Colonic mucosa (tissue), 4 donors: Measurements from ENCODE around the gene DDR2. TPM values are rescaled to one million over a fixed set of nuclear protein-coding genes. Genes with fewer than 3 reads are reported as not detected.
"Not testable (repeated sequence)": the region's sequence is repeated elsewhere in the genome, so short reads cannot be mapped to it uniquely, and the experiment has no call there.

Experiments
- DNase-seq: peaks from one replicate; pipeline ENCODE4 v3.0.0-alpha.2; 2020
- H3K27ac ChIP-seq: fragments of 200-600 bp; one replicate; pipeline ENCODE4 v1.8.0; 2021
- H3K27me3 ChIP-seq: fragments of 200-600 bp; one replicate; pipeline ENCODE4 v1.8.0; 2021
- H3K36me3 ChIP-seq: fragments of 200-600 bp; one replicate; pipeline ENCODE4 v1.8.0; 2021
- H3K4me1 ChIP-seq: fragments of 200-600 bp; one replicate; pipeline ENCODE4 v1.8.0; 2021; ENCODE audit warnings: mild to moderate bottlenecking
- H3K4me3 ChIP-seq: fragments of 200-600 bp; one replicate; pipeline ENCODE4 v1.8.0; 2021
- H3K9ac ChIP-seq, 2 donors: one replicate each; pipeline ENCODE4 v1.7.0; 2013; ENCODE audit warnings: control low read depth in 2 of 2, low read depth in 2 of 2, low read length in 2 of 2
- H3K9me3 ChIP-seq: fragments of 200-600 bp; one replicate; pipeline ENCODE4 v1.8.0; 2021
- CTCF ChIP-seq: fragments of 200-600 bp; IDR thresholded peaks from one replicate; pipeline ENCODE4 v1.8.0; 2022; ENCODE audit warnings: antibody characterized with exemption, mild to moderate bottlenecking
- intact Hi-C: fragments of 100-400 bp; cut with DNase I; formaldehyde crosslinking; loops from one replicate; pipeline ENCODE4 v1.14.1; 2022
- total RNA-seq, 2 donors: library from RNA; stranded (reverse); fragmentation: NEBNext Ultra II Directional in 1 of 2; extraction: Animal tissue kit (Norgen Biotek cat#: 25700) in 1 of 2; gene quantifications; one replicate each; pipeline ENCODE4 v1.2.1, GENCODE V29; 2021
- donor health status: healthy.
- donor health status: DM: no; HTN: no; CAD: no.
- donor health status: DM: no; HTN: no; CAD: no.

DDR2 gene
- total RNA-seq, 2 donors from 2014 or later, result 7.6 to 26.5 TPM

GRCh38 chr1:162736184-162736583 lies 103.9 kb downstream of the DDR2 start:
- no peaks in the 10 kb centered on the region for H3K27me3 ChIP-seq
- TF ChIP-seq CTCF, result no peak
- no peak overlapping the region for H3K27ac ChIP-seq
- H3K9ac ChIP-seq, result no peak overlapping the region
- no peak for DNase-seq
- intact Hi-C loops, result no loop called here
- no peaks in the 10 kb centered on the region for H3K9me3 ChIP-seq
- no peaks in the 10 kb centered on the region for H3K36me3 ChIP-seq
- H3K4me1 ChIP-seq, result peaks cover 12% of the 10 kb centered on the region
- no peak overlapping the region for H3K4me3 ChIP-seq

- TF ChIP-seq CTCF, result no peak
- Histone ChIP-seq H3K27me3 (no peaks in the 10 kb centered on the region), H3K9ac (no peak overlapping the region), H3K27ac (no peak overlapping the region), H3K4me3 (no peak overlapping the region), H3K9me3 (no peaks in the 10 kb centered on the region), H3K36me3 (no peaks in the 10 kb centered on the region), H3K4me1 (peaks cover 7% of the 10 kb centered on the region)
- DNase-seq, result no peak
- intact Hi-C loops, result no loop called here
Observed at GRCh38 chr1:162736633-162737067, 104.4 kb downstream of the DDR2 start.

- H3K9ac ChIP-seq, result no peak overlapping the region
- peak; percentile 69 for DNase-seq
- TF ChIP-seq CTCF, result no peak
- intact Hi-C loops, result no loop called here
- no peaks in the 10 kb centered on the region for H3K4me1 ChIP-seq
- no peaks in the 10 kb centered on the region for H3K36me3 ChIP-seq
- peak overlapping the region; percentile 40 for H3K27ac ChIP-seq
- no peak overlapping the region for H3K4me3 ChIP-seq
- no peaks in the 10 kb centered on the region for H3K27me3 ChIP-seq
- no peaks in the 10 kb centered on the region for H3K9me3 ChIP-seq
Observed at GRCh38 chr1:162740755-162741154, 108.5 kb downstream of the DDR2 start.

GRCh38 chr1:162741574-162741973 lies 109.3 kb downstream of the DDR2 start:
- no peaks in the 10 kb centered on the region for H3K9me3 ChIP-seq
- no peaks in the 10 kb centered on the region for H3K4me1 ChIP-seq
- no peaks in the 10 kb centered on the region for H3K36me3 ChIP-seq
- no peak overlapping the region for H3K4me3 ChIP-seq
- intact Hi-C loops, result no loop called here
- TF ChIP-seq CTCF, result no peak
- no peak overlapping the region for H3K9ac ChIP-seq
- no peak overlapping the region for H3K27ac ChIP-seq
- DNase-seq, result no peak
- H3K27me3 ChIP-seq, result no peaks in the 10 kb centered on the region

- H3K9ac ChIP-seq, H3K27me3 ChIP-seq, H3K9me3 ChIP-seq, intact Hi-C loops, H3K27ac ChIP-seq, H3K4me3 ChIP-seq, DNase-seq, H3K4me1 ChIP-seq, H3K36me3 ChIP-seq: not testable (repeated sequence)
Observed at GRCh38 chr1:162746264-162746942, 114.1 kb downstream of the DDR2 start.

GRCh38 chr1:162753001-162753658 lies 120.9 kb downstream of the DDR2 start:
- Histone ChIP-seq H3K27me3 (no peaks in the 10 kb centered on the region), H3K4me3 (no peak overlapping the region), H3K27ac (no peak overlapping the region), H3K9me3 (no peaks in the 10 kb centered on the region), H3K36me3 (no peaks in the 10 kb centered on the region), H3K9ac (no peak overlapping the region), H3K4me1 (no peaks in the 10 kb centered on the region)
- intact Hi-C loops, result no loop called here
- TF ChIP-seq CTCF, result no peak
- DNase-seq, result no peak
